ENCODE results near the gene ARL14. TPM values are rescaled to one million over a fixed set of nuclear protein-coding genes. Genes with fewer than 3 reads are reported as not detected.

The ARL14 gene
- total and polyA plus RNA-seq, 2 donors (not counting 1 experiment from before 2014, with no cell fraction given), result not detected

DNA sequence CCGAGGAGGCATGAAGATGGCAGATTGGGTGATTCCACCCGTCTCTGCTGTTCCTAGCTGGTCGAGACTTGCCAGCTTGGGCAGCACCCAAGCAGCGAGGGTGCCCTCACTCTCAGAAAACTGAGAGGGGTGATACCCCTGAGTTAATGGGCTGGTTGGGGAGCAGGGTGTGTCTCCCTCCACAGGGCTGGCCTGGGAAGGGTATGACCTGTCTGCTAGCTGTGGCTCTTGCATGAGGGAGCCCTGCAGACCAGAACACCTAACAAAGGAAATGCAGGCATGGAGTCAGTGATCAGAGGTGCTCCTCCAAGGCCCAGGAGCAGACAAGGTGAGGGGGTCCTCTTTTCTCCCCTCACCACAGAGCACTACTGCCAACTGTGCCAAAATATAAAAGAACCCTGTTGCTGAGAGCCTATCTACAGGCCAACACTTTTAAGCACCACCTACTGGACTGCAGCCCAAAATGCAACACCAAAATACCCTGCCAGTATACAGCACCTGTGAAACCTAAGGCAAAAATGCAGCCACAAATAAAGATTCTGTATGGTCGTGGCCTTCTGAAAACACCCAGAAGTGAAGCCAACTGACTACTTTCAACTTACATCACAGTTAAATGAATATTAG is 43.3 kb downstream of the ARL14 start:
- no peaks in the 10 kb centered on the region for H3K79me2 ChIP-seq (ENCODE audit: control insufficient read depth, insufficient read depth, low read length)
- H3K4me1 ChIP-seq (ENCODE audit: control insufficient read depth, extremely low read depth, insufficient read depth, low read length), result no peaks in the 10 kb centered on the region
- H3K36me3 ChIP-seq (ENCODE audit: control insufficient read depth, insufficient read depth, low read length), result no peaks in the 10 kb centered on the region
- no peak overlapping the region for H3K27ac ChIP-seq (ENCODE audit: insufficient read depth, low read length)
- no peak overlapping the region for H2AFZ ChIP-seq (ENCODE audit: low read length)
- no peaks in the 10 kb centered on the region for H3K27me3 ChIP-seq (ENCODE audit: control insufficient read depth, insufficient read depth, low read length)
- H3K9ac ChIP-seq (ENCODE audit: insufficient read depth, low read length), result no peak overlapping the region
- TF ChIP-seq, protein P1, sequence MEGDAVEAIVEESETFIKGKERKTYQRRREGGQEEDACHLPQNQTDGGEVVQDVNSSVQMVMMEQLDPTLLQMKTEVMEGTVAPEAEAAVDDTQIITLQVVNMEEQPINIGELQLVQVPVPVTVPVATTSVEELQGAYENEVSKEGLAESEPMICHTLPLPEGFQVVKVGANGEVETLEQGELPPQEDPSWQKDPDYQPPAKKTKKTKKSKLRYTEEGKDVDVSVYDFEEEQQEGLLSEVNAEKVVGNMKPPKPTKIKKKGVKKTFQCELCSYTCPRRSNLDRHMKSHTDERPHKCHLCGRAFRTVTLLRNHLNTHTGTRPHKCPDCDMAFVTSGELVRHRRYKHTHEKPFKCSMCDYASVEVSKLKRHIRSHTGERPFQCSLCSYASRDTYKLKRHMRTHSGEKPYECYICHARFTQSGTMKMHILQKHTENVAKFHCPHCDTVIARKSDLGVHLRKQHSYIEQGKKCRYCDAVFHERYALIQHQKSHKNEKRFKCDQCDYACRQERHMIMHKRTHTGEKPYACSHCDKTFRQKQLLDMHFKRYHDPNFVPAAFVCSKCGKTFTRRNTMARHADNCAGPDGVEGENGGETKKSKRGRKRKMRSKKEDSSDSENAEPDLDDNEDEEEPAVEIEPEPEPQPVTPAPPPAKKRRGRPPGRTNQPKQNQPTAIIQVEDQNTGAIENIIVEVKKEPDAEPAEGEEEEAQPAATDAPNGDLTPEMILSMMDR (conservative IDR thresholded peaks at IDR 0.05 in 1 of 2, IDR thresholded peaks at IDR 0.05 in 1 of 2; ENCODE audit: low read depth in 1 of 2, low read length in 2 of 2), result no peak
- no peak for TF ChIP-seq EZH2 (IDR thresholded peaks at IDR 0.05; ENCODE audit: low read length, missing control alignments)
- no peaks in the 10 kb centered on the region for H4K20me1 ChIP-seq (ENCODE audit: control insufficient read depth, extremely low read depth, insufficient read depth, low read length)
- H3K4me2 ChIP-seq (ENCODE audit: extremely low read depth, insufficient read depth, low read length), result no peak overlapping the region
- no peak overlapping the region for H3K4me3 ChIP-seq (replicated peaks in 1 of 4; ENCODE audit: control extremely low read depth in 1 of 4, insufficient read depth in 1 of 4, low read depth in 3 of 4, low read length in 4 of 4)
- H3K9me3 ChIP-seq (ENCODE audit: control insufficient read depth, insufficient read depth, low read depth, low read length), result no peaks in the 10 kb centered on the region
- no peak for DNase-seq (ENCODE audit: low read depth in 2 of 2)

DNA sequence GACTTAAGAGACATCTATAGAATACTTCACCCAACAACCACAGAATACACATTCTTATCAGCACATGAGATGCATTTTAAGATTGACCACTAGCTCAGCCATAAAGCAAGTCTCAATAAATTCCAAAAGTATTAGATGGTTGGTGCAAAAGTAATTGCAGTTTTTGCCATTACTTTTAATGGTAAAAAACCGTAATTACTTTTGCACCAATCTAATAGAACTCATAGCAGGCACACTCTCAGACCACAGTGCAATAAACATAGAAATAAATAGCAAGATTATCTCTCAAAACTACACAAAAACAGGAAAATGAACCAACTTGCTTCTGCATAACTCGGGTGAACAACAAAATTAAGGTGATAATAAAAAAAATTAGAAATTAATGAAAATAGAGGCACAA is 45.4 kb downstream of the ARL14 start:
- Histone ChIP-seq H3K27ac (ENCODE audit: insufficient read depth, low read length) (no peak overlapping the region), H3K4me2 (ENCODE audit: extremely low read depth, insufficient read depth, low read length) (no peak overlapping the region), H3K4me1 (ENCODE audit: control insufficient read depth, extremely low read depth, insufficient read depth, low read length) (no peaks in the 10 kb centered on the region), H3K9me3 (ENCODE audit: control insufficient read depth, insufficient read depth, low read depth, low read length) (no peaks in the 10 kb centered on the region), H3K27me3 (ENCODE audit: control insufficient read depth, insufficient read depth, low read length) (no peaks in the 10 kb centered on the region), H3K79me2 (ENCODE audit: control insufficient read depth, insufficient read depth, low read length) (no peaks in the 10 kb centered on the region), H2AFZ (ENCODE audit: low read length) (no peak overlapping the region), H3K9ac (ENCODE audit: insufficient read depth, low read length) (no peak overlapping the region), H3K36me3 (ENCODE audit: control insufficient read depth, insufficient read depth, low read length) (no peaks in the 10 kb centered on the region), H3K4me3 (replicated peaks in 1 of 4; ENCODE audit: control extremely low read depth in 1 of 4, insufficient read depth in 1 of 4, low read depth in 3 of 4, low read length in 4 of 4) (no peak overlapping the region), H4K20me1 (ENCODE audit: control insufficient read depth, extremely low read depth, insufficient read depth, low read length) (no peaks in the 10 kb centered on the region)
- DNase-seq (ENCODE audit: low read depth in 2 of 2), result no peak
- no peak for TF ChIP-seq EZH2 (IDR thresholded peaks at IDR 0.05; ENCODE audit: low read length, missing control alignments)
- TF ChIP-seq, protein P1 (conservative IDR thresholded peaks at IDR 0.05 in 1 of 2, IDR thresholded peaks at IDR 0.05 in 1 of 2; ENCODE audit: low read depth in 1 of 2, low read length in 2 of 2), result no peak

DNA sequence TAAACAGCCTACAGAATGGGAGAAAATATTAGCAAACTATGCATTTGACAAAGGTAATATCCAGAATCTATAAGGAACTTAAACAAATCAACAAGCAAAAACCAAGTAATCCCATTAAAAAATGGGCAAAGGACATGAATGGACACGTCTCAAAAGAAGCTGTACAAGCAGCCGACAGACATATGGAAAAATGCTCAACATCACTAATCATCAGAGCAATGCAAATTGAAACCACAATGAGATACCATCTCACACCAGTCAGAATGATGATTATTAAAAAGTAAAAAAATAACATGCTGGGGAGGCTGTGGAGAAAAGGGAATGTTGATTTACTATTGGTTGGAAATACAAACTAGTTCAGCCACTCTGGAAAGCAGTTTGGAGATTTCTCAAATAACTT is 48.4 kb downstream of the ARL14 start:
- no peaks in the 10 kb centered on the region for H3K4me1 ChIP-seq (ENCODE audit: control insufficient read depth, extremely low read depth, insufficient read depth, low read length)

More for the DNA sequence above, 48.4 kb downstream of the ARL14 start:
- Histone ChIP-seq H3K9me3 (ENCODE audit: control insufficient read depth, insufficient read depth, low read depth, low read length) (no peaks in the 10 kb centered on the region), H2AFZ (ENCODE audit: low read length) (no peak overlapping the region), H3K27ac (ENCODE audit: insufficient read depth, low read length) (no peak overlapping the region), H4K20me1 (ENCODE audit: control insufficient read depth, extremely low read depth, insufficient read depth, low read length) (no peaks in the 10 kb centered on the region), H3K9ac (ENCODE audit: insufficient read depth, low read length) (no peak overlapping the region), H3K4me2 (ENCODE audit: extremely low read depth, insufficient read depth, low read length) (no peak overlapping the region), H3K4me3 (replicated peaks in 1 of 4; ENCODE audit: control extremely low read depth in 1 of 4, insufficient read depth in 1 of 4, low read depth in 3 of 4, low read length in 4 of 4) (no peak overlapping the region), H3K79me2 (ENCODE audit: control insufficient read depth, insufficient read depth, low read length) (no peaks in the 10 kb centered on the region), H3K36me3 (ENCODE audit: control insufficient read depth, insufficient read depth, low read length) (no peaks in the 10 kb centered on the region), H3K27me3 (ENCODE audit: control insufficient read depth, insufficient read depth, low read length) (no peaks in the 10 kb centered on the region)
- TF ChIP-seq EZH2 (IDR thresholded peaks at IDR 0.05; ENCODE audit: low read length, missing control alignments), result no peak
- TF ChIP-seq, protein P1 (conservative IDR thresholded peaks at IDR 0.05 in 1 of 2, IDR thresholded peaks at IDR 0.05 in 1 of 2; ENCODE audit: low read depth in 1 of 2, low read length in 2 of 2), result no peak
- DNase-seq (ENCODE audit: low read depth in 2 of 2), result no peak

Other genes starting within 250 kb of the ARL14 start
- 15.2 and 31.2 TPM in 2 replicates for gene TRIM59, start 227.4 kb upstream of the ARL14 start, total RNA-seq
- gene TRIM59, start 227.4 kb upstream of the ARL14 start, polyA plus RNA-seq, result 13.6 and 20.0 TPM in 2 replicates
- 34.7 and 38.8 TPM in 2 replicates for gene KPNA4, start 111.6 kb upstream of the ARL14 start, total RNA-seq
- 33.0 and 36.6 TPM in 2 replicates for gene KPNA4, start 111.6 kb upstream of the ARL14 start, polyA plus RNA-seq
- gene PPM1L, start 79.1 kb downstream of the ARL14 start, total RNA-seq, result 2.1 and 2.5 TPM in 2 replicates
- gene PPM1L, start 79.1 kb downstream of the ARL14 start, polyA plus RNA-seq, result 0.33 and 0.42 TPM in 2 replicates